Fibroblast of pulmonary artery (primary cell): Measurements from ENCODE around the gene CFAP99.

Source experiments
- DNase-seq: peaks from one replicate; pipeline ENCODE4 v3.0.0-alpha.2; 2010; ENCODE audit warnings: low read depth
- H3K4me3 ChIP-seq: replicated peaks from 2 replicates; pipeline ENCODE4 v1.5.1; 2011; ENCODE audit warnings: low read depth, mild to moderate bottlenecking, control low read depth, low read length, moderate library complexity
- CTCF ChIP-seq: IDR thresholded peaks from 2 replicates; pipeline ENCODE4 v1.5.1; 2011; ENCODE audit warnings: mild to moderate bottlenecking, control low read depth, low read length, inconsistent platforms; ENCODE audit errors: missing control alignments

Gene CFAP99

GRCh38 chr4:2497324-2497723 is 78.6 kb downstream of the CFAP99 start:
- TF ChIP-seq CTCF = no peak
- DNase-seq = no peak
- H3K4me3 ChIP-seq = no peak overlapping the region

GRCh38 chr4:2497931-2498330 is 79.2 kb downstream of the CFAP99 start:
- no peak overlapping the region for H3K4me3 ChIP-seq
- DNase-seq = no peak
- TF ChIP-seq CTCF = no peak

GRCh38 chr4:2500547-2500946 is 81.8 kb downstream of the CFAP99 start:
- H3K4me3 ChIP-seq = no peak overlapping the region
- DNase-seq = no peak
- TF ChIP-seq CTCF = no peak

GRCh38 chr4:2501034-2501594 is 82.4 kb downstream of the CFAP99 start:
- H3K4me3 ChIP-seq = no peak overlapping the region
- DNase-seq = no peak
- TF ChIP-seq CTCF = no peak

GRCh38 chr4:2503809-2504208 is 85.1 kb downstream of the CFAP99 start:
- no peak for TF ChIP-seq CTCF
- no peak overlapping the region for H3K4me3 ChIP-seq
- DNase-seq = no peak

GRCh38 chr4:2507259-2507658 is 88.5 kb downstream of the CFAP99 start:
- no peak for TF ChIP-seq CTCF
- H3K4me3 ChIP-seq = no peak overlapping the region
- no peak for DNase-seq

GRCh38 chr4:2507855-2508254 is 89.1 kb downstream of the CFAP99 start:
- TF ChIP-seq CTCF = no peak
- no peak overlapping the region for H3K4me3 ChIP-seq
- no peak for DNase-seq
